Urinary bladder (tissue), 4 donors: Measurements from ENCODE around the gene PEX14. TPM values are rescaled to one million over a fixed set of nuclear protein-coding genes. Genes with fewer than 3 reads are reported as not detected.

Experiments
- DNase-seq: peaks from one replicate; pipeline ENCODE4 v3.0.0-alpha.2; 2015; ENCODE audit errors: extremely low spot score
- H3K27ac ChIP-seq: one replicate; pipeline ENCODE4 v1.5.1; 2013; ENCODE audit warnings: low read depth, mild to moderate bottlenecking, moderate library complexity
- H3K36me3 ChIP-seq: one replicate; pipeline ENCODE4 v1.6.1; 2013; ENCODE audit warnings: mild to moderate bottlenecking, moderate library complexity; ENCODE audit not compliant: insufficient read depth
- H3K4me1 ChIP-seq: one replicate; pipeline ENCODE4 v1.6.1; 2013; ENCODE audit warnings: mild to moderate bottlenecking, moderate library complexity; ENCODE audit not compliant: insufficient read depth
- H3K4me3 ChIP-seq: one replicate; pipeline ENCODE4 v1.5.1; 2013; ENCODE audit warnings: low read depth, low read length
- WGBS: extraction: QIAGEN DNeasy Blood & Tissue Kit; methylation state at CpG from one replicate; pipeline ENCODE4 v1.1.7; 2013; 5-methylcytosine and 5-hydroxymethylcytosine counted together
- polyA plus RNA-seq: library from polyadenylated mRNA; stranded (reverse); fragments of 200-250 nt; gene quantifications from one replicate; pipeline ENCODE4 v1.2.3, GENCODE V29; 2013
- total RNA-seq: library from RNA; depleted of rRNA; stranded (reverse); fragments of >200 nt; gene quantifications from one replicate; pipeline ENCODE4 v1.2.3, GENCODE V29; 2014
- donor health status: healthy with polysubstance abuse.
- donor health status: healthy.

The PEX14 gene
- total and polyA plus RNA-seq, 2 donors, result 10.9 to 76.1 TPM

- no peak for DNase-seq
- Histone ChIP-seq H3K4me3 (no peak overlapping the region), H3K27ac (no peak overlapping the region), H3K4me1 (no peaks in the 10 kb centered on the region), H3K36me3 (no peaks in the 10 kb centered on the region)
- WGBS, result 36% methylated on average over 12 of the region's 12 CpGs
Observed at GRCh38 chr1:10510520-10511493, 36.1 kb downstream of the PEX14 start.

DNA sequence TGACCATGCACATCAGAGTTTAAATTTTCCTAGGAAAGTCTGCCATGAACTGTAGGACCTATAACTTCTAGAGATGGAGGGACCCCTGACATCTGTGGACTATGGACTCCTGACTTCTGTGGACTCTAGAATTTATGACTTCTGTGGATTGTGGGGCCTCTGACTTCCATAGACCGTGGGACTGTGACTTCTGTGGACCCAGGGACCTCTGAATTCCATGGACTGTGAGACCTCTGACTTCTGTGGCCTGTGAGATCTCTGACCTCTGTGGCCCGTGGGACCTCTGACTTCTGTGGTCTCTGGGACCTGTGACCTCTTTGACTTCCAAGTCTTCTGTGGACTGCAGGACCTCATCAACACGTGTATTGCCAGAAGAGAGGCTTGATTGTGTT is 36.7 kb downstream of the PEX14 start:
- H3K27ac ChIP-seq, result no peak overlapping the region
- no peaks in the 10 kb centered on the region for H3K4me1 ChIP-seq

DNA sequence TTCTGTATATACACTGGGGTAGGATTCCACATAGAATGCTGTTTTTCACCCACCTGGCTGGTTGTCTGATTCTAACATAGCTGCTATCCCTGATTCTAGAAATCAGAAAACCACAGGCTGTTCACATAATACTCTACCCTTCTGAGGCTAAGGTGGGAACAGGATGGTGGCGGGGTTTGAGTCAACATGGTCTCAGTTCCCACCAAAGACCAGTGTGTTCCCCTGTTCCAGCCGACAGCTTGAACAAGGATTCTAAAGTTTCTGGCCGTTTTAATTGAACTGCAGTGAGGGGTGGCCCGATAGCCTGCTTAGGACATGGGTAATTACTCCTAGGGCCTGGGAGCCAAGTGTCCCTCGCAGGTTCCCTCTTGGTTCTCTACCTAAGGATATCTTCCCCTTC is 38.4 kb downstream of the PEX14 start:
- H3K4me1 ChIP-seq, result no peaks in the 10 kb centered on the region
- no peak overlapping the region for H3K27ac ChIP-seq
- 93% methylated on average over 5 of the region's 5 CpGs for WGBS
- DNase-seq, result no peak
- H3K4me3 ChIP-seq, result no peak overlapping the region
- no peaks in the 10 kb centered on the region for H3K36me3 ChIP-seq

More for the DNA sequence above, 36.7 kb downstream of the PEX14 start:
- Histone ChIP-seq H3K36me3 (no peaks in the 10 kb centered on the region), H3K4me3 (no peak overlapping the region)
- WGBS, result 74% methylated on average over 3 of the region's 3 CpGs
- DNase-seq, result no peak

- WGBS, result 79% methylated on average over 8 of the region's 8 CpGs
- no peak overlapping the region for H3K4me3 ChIP-seq
- no peak overlapping the region for H3K27ac ChIP-seq
- DNase-seq, result no peak
- no peaks in the 10 kb centered on the region for H3K36me3 ChIP-seq
- no peaks in the 10 kb centered on the region for H3K4me1 ChIP-seq
Observed at GRCh38 chr1:10514490-10515235, 39.9 kb downstream of the PEX14 start.

DNA sequence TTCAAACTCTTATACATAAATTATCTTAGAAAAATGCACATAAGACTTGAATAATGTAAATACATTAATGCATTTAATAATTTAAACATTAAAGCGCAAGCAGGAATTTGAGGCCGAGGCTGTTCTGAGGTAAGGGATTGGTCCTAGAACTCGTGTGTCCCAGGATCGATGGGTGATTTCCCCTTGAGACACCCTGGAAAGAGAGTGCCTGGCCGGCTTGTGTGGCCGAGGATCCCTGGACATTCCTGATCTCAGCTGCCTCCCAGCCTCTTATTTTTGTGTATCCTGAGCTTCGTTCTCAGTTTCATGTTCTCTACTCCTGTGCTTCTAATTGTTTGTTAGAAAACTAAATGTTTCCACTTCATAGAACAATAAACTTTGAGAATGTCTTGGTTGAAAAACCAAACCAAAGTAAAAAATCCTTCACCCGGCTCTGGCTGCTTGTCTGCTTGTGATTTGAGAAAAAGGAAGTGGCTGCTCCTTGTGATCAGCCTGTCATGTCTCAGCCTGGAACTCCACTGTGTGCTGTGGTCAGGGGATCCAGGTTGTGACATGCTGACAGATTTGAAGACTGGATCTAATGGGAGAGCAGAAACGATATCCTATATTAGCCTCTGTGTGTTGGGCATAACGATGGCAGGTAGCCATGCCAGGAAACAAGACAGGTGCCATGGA is 40.7 kb downstream of the PEX14 start:
- WGBS, result 80% methylated on average over 10 of the region's 10 CpGs
- no peaks in the 10 kb centered on the region for H3K36me3 ChIP-seq
- no peak for DNase-seq
- no peak overlapping the region for H3K4me3 ChIP-seq
- H3K4me1 ChIP-seq, result no peaks in the 10 kb centered on the region
- H3K27ac ChIP-seq, result peak overlapping the region; percentile 69

- Histone ChIP-seq H3K4me3 (no peak overlapping the region), H3K36me3 (no peaks in the 10 kb centered on the region), H3K27ac (no peak overlapping the region), H3K4me1 (no peaks in the 10 kb centered on the region)
- no peak for DNase-seq
- 85% methylated on average over 6 of the region's 6 CpGs for WGBS
Observed at GRCh38 chr1:10515976-10516750, 41.4 kb downstream of the PEX14 start.

DNA sequence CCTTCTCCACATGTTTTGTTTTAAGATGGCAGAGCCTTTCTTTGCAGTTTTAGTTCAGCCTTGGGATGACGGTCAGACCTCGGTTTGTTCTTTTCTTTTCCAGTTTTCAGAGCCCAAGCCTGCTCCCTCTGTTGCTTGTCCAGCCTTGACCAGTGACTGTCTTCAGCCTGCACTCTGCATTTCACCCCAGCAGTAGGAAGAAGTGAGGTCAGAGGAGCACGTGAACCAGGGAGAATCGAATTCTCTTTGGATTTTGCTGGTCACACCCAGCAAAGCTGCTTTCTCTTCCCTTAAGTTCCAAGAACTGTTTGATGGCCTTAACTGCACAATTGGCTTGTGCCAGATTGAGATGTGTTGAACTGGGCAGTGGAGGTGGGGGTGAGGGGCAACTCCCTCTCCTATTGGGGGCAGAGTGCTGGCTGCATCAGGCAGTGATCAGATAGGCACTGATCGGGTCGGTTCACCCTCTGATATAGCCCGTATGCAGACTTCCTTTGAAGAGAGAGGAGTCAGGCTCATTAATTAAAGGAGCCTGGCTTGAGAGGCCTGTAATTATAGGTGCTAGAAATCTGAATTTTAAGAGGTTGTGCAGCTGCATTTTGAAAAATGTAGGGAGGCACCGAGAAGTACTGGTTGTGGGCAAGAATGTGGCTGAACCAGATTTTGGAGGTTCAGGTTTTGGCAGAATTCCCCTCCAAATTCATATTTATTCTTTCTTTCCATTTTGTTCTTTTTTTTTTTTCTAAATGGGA is 42.4 kb downstream of the PEX14 start:
- WGBS, result 78% methylated on average over 8 of the region's 8 CpGs
- H3K4me1 ChIP-seq, result no peaks in the 10 kb centered on the region
- no peak overlapping the region for H3K4me3 ChIP-seq
- no peak for DNase-seq
- no peaks in the 10 kb centered on the region for H3K36me3 ChIP-seq
- H3K27ac ChIP-seq, result no peak overlapping the region

GRCh38 chr1:10517677-10517982 is 42.9 kb downstream of the PEX14 start:
- H3K27ac ChIP-seq, result no peak overlapping the region
- H3K4me1 ChIP-seq, result no peaks in the 10 kb centered on the region
- no peaks in the 10 kb centered on the region for H3K36me3 ChIP-seq
- H3K4me3 ChIP-seq, result no peak overlapping the region
- 91% methylated on average over 2 of the region's 2 CpGs for WGBS
- DNase-seq, result no peak

DNA sequence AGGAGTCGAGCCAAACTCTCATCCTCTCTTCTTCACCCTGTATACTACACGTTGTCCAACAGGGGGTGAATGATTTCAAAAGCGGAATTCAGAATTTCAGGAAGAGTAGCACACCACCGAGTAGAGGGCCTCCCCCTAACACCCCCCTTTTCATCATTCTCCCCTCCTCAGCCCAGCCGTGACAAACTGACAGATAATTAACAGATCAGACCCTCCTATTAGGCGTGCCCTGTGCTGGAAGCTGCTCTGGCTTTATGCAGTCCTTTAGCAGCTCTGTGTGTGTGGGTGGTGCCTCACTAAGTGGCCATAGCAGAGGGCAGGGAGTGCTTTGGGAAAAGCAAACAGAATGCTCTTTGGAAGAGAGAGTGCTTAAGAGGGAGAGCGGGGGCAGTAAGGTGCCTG is 44.3 kb downstream of the PEX14 start:
- Histone ChIP-seq H3K36me3 (no peaks in the 10 kb centered on the region), H3K4me1 (no peaks in the 10 kb centered on the region), H3K4me3 (no peak overlapping the region), H3K27ac (no peak overlapping the region)
- DNase-seq, result no peak
- 58% methylated on average over 7 of the region's 7 CpGs for WGBS

- no peak for DNase-seq
- no peak overlapping the region for H3K27ac ChIP-seq
- no peak overlapping the region for H3K4me3 ChIP-seq
- WGBS, result 95% methylated on average over 6 of the region's 6 CpGs
- no peaks in the 10 kb centered on the region for H3K4me1 ChIP-seq
- no peaks in the 10 kb centered on the region for H3K36me3 ChIP-seq
Observed at GRCh38 chr1:10520497-10520896, 45.7 kb downstream of the PEX14 start.

- no peak overlapping the region for H3K27ac ChIP-seq
- H3K4me3 ChIP-seq, result no peak overlapping the region
- H3K36me3 ChIP-seq, result no peaks in the 10 kb centered on the region
- DNase-seq, result no peak
- 80% methylated on average over 1 of the region's 1 CpG for WGBS
- no peaks in the 10 kb centered on the region for H3K4me1 ChIP-seq
Observed at GRCh38 chr1:10520952-10521351, 46.2 kb downstream of the PEX14 start.

DNA sequence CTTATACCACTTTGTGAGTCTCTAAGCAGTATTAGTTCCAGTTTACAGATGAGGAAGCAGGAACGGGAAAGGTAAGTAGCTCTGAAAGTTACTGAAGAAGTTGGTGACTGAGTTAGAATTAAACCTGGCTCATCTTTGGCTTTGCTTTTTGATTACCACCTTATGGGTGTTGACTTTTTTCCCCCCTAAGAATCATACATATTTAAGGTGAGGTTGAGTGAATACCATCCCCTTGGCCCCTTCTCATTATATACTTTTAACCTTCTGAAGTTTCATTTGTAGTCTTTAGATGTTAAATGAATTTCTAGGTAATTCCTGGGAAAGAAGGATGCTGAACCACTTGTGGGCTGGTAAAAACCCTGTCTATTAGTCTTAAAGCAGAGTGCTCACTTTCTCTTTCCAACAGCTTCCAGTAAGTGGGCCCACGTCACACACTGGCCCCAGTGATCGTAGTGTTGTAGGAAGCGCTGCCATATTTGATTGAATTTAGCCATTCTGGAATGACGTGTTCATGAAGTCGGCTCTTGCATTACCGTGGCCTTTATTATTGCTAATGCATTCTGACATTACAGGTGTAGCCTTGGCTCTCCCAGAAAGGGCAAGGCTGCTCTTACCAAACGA is 46.9 kb downstream of the PEX14 start:
- H3K4me1 ChIP-seq, result no peaks in the 10 kb centered on the region
- no peak overlapping the region for H3K4me3 ChIP-seq
- no peaks in the 10 kb centered on the region for H3K36me3 ChIP-seq
- no peak overlapping the region for H3K27ac ChIP-seq
- 96% methylated on average over 8 of the region's 8 CpGs for WGBS
- no peak for DNase-seq
